ENCODE results near the gene DGKK.

Gene DGKK

GRCh38 chrX:50452782-50453181 lies 17.8 kb downstream of the DGKK start:
- no peaks in the 10 kb centered on the region for H3K4me1 Mint-ChIP-seq
- no peaks in the 10 kb centered on the region for H3K36me3 Mint-ChIP-seq
- H3K9me3 Mint-ChIP-seq = no peaks in the 10 kb centered on the region
- no peaks in the 10 kb centered on the region for H3K27me3 Mint-ChIP-seq
- H3K27ac Mint-ChIP-seq = no peak overlapping the region
- H3K4me3 Mint-ChIP-seq = no peak overlapping the region
- CTCF ChIA-PET = no interaction called here
- DNase-seq = no peak

GRCh38 chrX:50450324-50450723 lies 20.3 kb downstream of the DGKK start:
- Mint-ChIP-seq H3K9me3 (no peaks in the 10 kb centered on the region), H3K27me3 (no peaks in the 10 kb centered on the region)
- CTCF ChIA-PET = interaction anchor here (1.7 kb wide), 1 partner anchor 16 kb away, joined by 3 read pairs; no protein-coding TSS in a partner anchor

GRCh38 chrX:50448565-50448964 lies 22.1 kb downstream of the DGKK start:
- CTCF ChIA-PET = interaction anchor here (0.5 to 1.1 kb wide), 2 partner anchors 17 to 446 kb away, joined by 3 to 4 read pairs; no protein-coding TSS in a partner anchor
- Mint-ChIP-seq H3K27me3 (no peaks in the 10 kb centered on the region), H3K4me3 (no peak overlapping the region), H3K9me3 (no peaks in the 10 kb centered on the region), H3K36me3 (no peaks in the 10 kb centered on the region), H3K4me1 (no peaks in the 10 kb centered on the region), H3K27ac (no peak overlapping the region)
- DNase-seq = peak; percentile 30

More at GRCh38 chrX:50450324-50450723, 20.3 kb downstream of the DGKK start:
- Mint-ChIP-seq H3K4me1 (no peaks in the 10 kb centered on the region), H3K4me3 (no peak overlapping the region), H3K36me3 (no peaks in the 10 kb centered on the region), H3K27ac (no peak overlapping the region)
- no peak for DNase-seq

GRCh38 chrX:50447535-50447934 lies 23.1 kb downstream of the DGKK start:
- Mint-ChIP-seq H3K27ac (no peak overlapping the region), H3K9me3 (no peaks in the 10 kb centered on the region), H3K4me3 (no peak overlapping the region), H3K36me3 (no peaks in the 10 kb centered on the region), H3K4me1 (no peaks in the 10 kb centered on the region), H3K27me3 (no peaks in the 10 kb centered on the region)
- CTCF ChIA-PET = interaction anchor here (1.1 kb wide), 1 partner anchor 16 kb away, joined by 3 read pairs; no protein-coding TSS in a partner anchor
- no peak for DNase-seq

- no peak overlapping the region for H3K27ac Mint-ChIP-seq
- H3K36me3 Mint-ChIP-seq = no peaks in the 10 kb centered on the region
- CTCF ChIA-PET = no interaction called here
Measured at GRCh38 chrX:50442426-50443116, 28.1 kb downstream of the DGKK start.

GRCh38 chrX:50436797-50437196 lies 33.8 kb downstream of the DGKK start:
- no peaks in the 10 kb centered on the region for H3K36me3 Mint-ChIP-seq
- CTCF ChIA-PET = no interaction called here

More at GRCh38 chrX:50442426-50443116, 28.1 kb downstream of the DGKK start:
- DNase-seq = no peak
- Mint-ChIP-seq H3K4me3 (no peak overlapping the region), H3K4me1 (peaks cover 9% of the 10 kb centered on the region), H3K27me3 (no peaks in the 10 kb centered on the region), H3K9me3 (no peaks in the 10 kb centered on the region)

GRCh38 chrX:50432829-50433289 lies 37.8 kb downstream of the DGKK start:
- no peaks in the 10 kb centered on the region for H3K9me3 Mint-ChIP-seq
- H3K36me3 Mint-ChIP-seq = no peaks in the 10 kb centered on the region
- DNase-seq = no peak
- CTCF ChIA-PET = no interaction called here
- peaks cover 2% of the 10 kb centered on the region for H3K4me1 Mint-ChIP-seq
- no peak overlapping the region for H3K4me3 Mint-ChIP-seq
- H3K27me3 Mint-ChIP-seq = peaks cover 5% of the 10 kb centered on the region
- no peak overlapping the region for H3K27ac Mint-ChIP-seq

More at GRCh38 chrX:50436797-50437196, 33.8 kb downstream of the DGKK start:
- Mint-ChIP-seq H3K27ac (no peak overlapping the region), H3K9me3 (no peaks in the 10 kb centered on the region), H3K4me1 (peaks cover 9% of the 10 kb centered on the region), H3K4me3 (no peak overlapping the region), H3K27me3 (peaks cover 5% of the 10 kb centered on the region)
- DNase-seq = no peak

- CTCF ChIA-PET = interaction anchor here (0.9 kb wide), 1 partner anchor 16 kb away, joined by 3 read pairs; no protein-coding TSS in a partner anchor
Measured at GRCh38 chrX:50431623-50432022, 39.0 kb downstream of the DGKK start.

GRCh38 chrX:50430917-50431575 lies 39.6 kb downstream of the DGKK start:
- no peak overlapping the region for H3K27ac Mint-ChIP-seq
- no peaks in the 10 kb centered on the region for H3K9me3 Mint-ChIP-seq
- peaks cover 5% of the 10 kb centered on the region for H3K27me3 Mint-ChIP-seq
- H3K4me3 Mint-ChIP-seq = no peak overlapping the region
- H3K36me3 Mint-ChIP-seq = no peaks in the 10 kb centered on the region
- CTCF ChIA-PET = interaction anchor here (0.9 kb wide), 1 partner anchor 17 kb away, joined by 3 read pairs; no protein-coding TSS in a partner anchor
- no peak for DNase-seq
- H3K4me1 Mint-ChIP-seq = no peaks in the 10 kb centered on the region

More at GRCh38 chrX:50431623-50432022, 39.0 kb downstream of the DGKK start:
- no peaks in the 10 kb centered on the region for H3K36me3 Mint-ChIP-seq
- H3K4me1 Mint-ChIP-seq = no peaks in the 10 kb centered on the region
- no peaks in the 10 kb centered on the region for H3K9me3 Mint-ChIP-seq
- peaks cover 5% of the 10 kb centered on the region for H3K27me3 Mint-ChIP-seq
- DNase-seq = no peak
- no peak overlapping the region for H3K4me3 Mint-ChIP-seq
- H3K27ac Mint-ChIP-seq = no peak overlapping the region

GRCh38 chrX:50428174-50428573 lies 42.5 kb downstream of the DGKK start:
- H3K27ac Mint-ChIP-seq = no peak overlapping the region
- H3K9me3 Mint-ChIP-seq = no peaks in the 10 kb centered on the region
- H3K4me3 Mint-ChIP-seq = no peak overlapping the region
- CTCF ChIA-PET = no interaction called here
- H3K36me3 Mint-ChIP-seq = no peaks in the 10 kb centered on the region
- DNase-seq = no peak
- H3K4me1 Mint-ChIP-seq = no peaks in the 10 kb centered on the region
- no peaks in the 10 kb centered on the region for H3K27me3 Mint-ChIP-seq

- H3K36me3 Mint-ChIP-seq = no peaks in the 10 kb centered on the region
- no peak for DNase-seq
- H3K4me1 Mint-ChIP-seq = no peaks in the 10 kb centered on the region
- CTCF ChIA-PET = no interaction called here
- H3K27ac Mint-ChIP-seq = no peak overlapping the region
- no peaks in the 10 kb centered on the region for H3K27me3 Mint-ChIP-seq
- H3K9me3 Mint-ChIP-seq = no peaks in the 10 kb centered on the region
- no peak overlapping the region for H3K4me3 Mint-ChIP-seq
Measured at GRCh38 chrX:50407976-50408375, 62.6 kb downstream of the DGKK start.

GRCh38 chrX:50403903-50404302 lies 66.7 kb downstream of the DGKK start:
- H3K27ac Mint-ChIP-seq = peak overlapping the region; percentile 19
- no peaks in the 10 kb centered on the region for H3K36me3 Mint-ChIP-seq
- CTCF ChIA-PET = no interaction called here
- no peaks in the 10 kb centered on the region for H3K4me1 Mint-ChIP-seq
- H3K27me3 Mint-ChIP-seq = no peaks in the 10 kb centered on the region
- DNase-seq = no peak
- H3K4me3 Mint-ChIP-seq = no peak overlapping the region
- H3K9me3 Mint-ChIP-seq = no peaks in the 10 kb centered on the region

- H3K9me3 Mint-ChIP-seq = no peaks in the 10 kb centered on the region
- no peak overlapping the region for H3K27ac Mint-ChIP-seq
- CTCF ChIA-PET = no interaction called here
- no peak overlapping the region for H3K4me3 Mint-ChIP-seq
- no peak for DNase-seq
- H3K27me3 Mint-ChIP-seq = no peaks in the 10 kb centered on the region
- H3K36me3 Mint-ChIP-seq = no peaks in the 10 kb centered on the region
- no peaks in the 10 kb centered on the region for H3K4me1 Mint-ChIP-seq
Measured at GRCh38 chrX:50402886-50403285, 67.7 kb downstream of the DGKK start.

GRCh38 chrX:50393902-50394301 lies 76.7 kb downstream of the DGKK start:
- Mint-ChIP-seq H3K4me1 (no peaks in the 10 kb centered on the region), H3K4me3 (no peak overlapping the region), H3K36me3 (no peaks in the 10 kb centered on the region), H3K9me3 (no peaks in the 10 kb centered on the region), H3K27ac (no peak overlapping the region), H3K27me3 (peaks cover 4% of the 10 kb centered on the region)
- no peak for DNase-seq
- CTCF ChIA-PET = no interaction called here

GRCh38 chrX:50386520-50386919 lies 84.1 kb downstream of the DGKK start:
- DNase-seq = no peak
- no peaks in the 10 kb centered on the region for H3K36me3 Mint-ChIP-seq
- peaks cover 4% of the 10 kb centered on the region for H3K27me3 Mint-ChIP-seq
- H3K4me1 Mint-ChIP-seq = no peaks in the 10 kb centered on the region
- H3K4me3 Mint-ChIP-seq = no peak overlapping the region
- CTCF ChIA-PET = no interaction called here
- H3K9me3 Mint-ChIP-seq = no peaks in the 10 kb centered on the region
- no peak overlapping the region for H3K27ac Mint-ChIP-seq
